Thoracic aorta (tissue), 2 donors: Measurements from ENCODE around the gene C3orf70. TPM values are rescaled to one million over a fixed set of nuclear protein-coding genes. Genes with fewer than 3 reads are reported as not detected.

Source experiments
- ATAC-seq: fragments of 150-250 bp; one replicate; pipeline ENCODE4 v1.8.0; 2017; ENCODE audit warnings: low read depth; ENCODE audit not compliant: insufficient number of reproducible peaks, low FRiP score
- DNase-seq: peaks from one replicate; pipeline ENCODE4 v3.0.0-alpha.2; 2020; ENCODE audit warnings: low spot score
- H3K27ac ChIP-seq, 2 donors: fragments of 200-600 bp; sonication (generic); 1 replicate in 1 of 2; 2 replicates in 1 of 2; pipeline ENCODE4 v1.5.1; 2016; ENCODE audit warnings: mild to moderate bottlenecking in 2 of 2, moderate library complexity in 2 of 2
- H3K27me3 ChIP-seq: fragments of 200-600 bp; sonication (generic); replicated peaks from 2 replicates; pipeline ENCODE4 v1.6.0; 2016; ENCODE audit warnings: mild to moderate bottlenecking; ENCODE audit not compliant: insufficient read depth
- H3K36me3 ChIP-seq: fragments of 200-600 bp; sonication (generic); one replicate; pipeline ENCODE4 v1.5.1; 2016
- H3K4me1 ChIP-seq, 2 donors: fragments of 200-600 bp; sonication (generic); 1 replicate in 1 of 2; 2 replicates in 1 of 2; pipeline versions ENCODE4 v1.5.1 to v1.6.0; 2016; ENCODE audit warnings: low read depth in 2 of 2, mild to moderate bottlenecking in 1 of 2; ENCODE audit not compliant: control insufficient read depth in 1 of 2
- H3K4me3 ChIP-seq: fragments of 200-600 bp; sonication (generic); 2 replicates; pipeline ENCODE4 v1.5.1; 2016; ENCODE audit warnings: mild to moderate bottlenecking
- H3K9me3 ChIP-seq: fragments of 200-600 bp; sonication (generic); 2 replicates; pipeline ENCODE4 v1.5.1; 2016
- total RNA-seq, 2 donors: library from RNA; depleted of rRNA; stranded (reverse); fragments of >200 nt; gene quantifications; one replicate each; pipeline versions ENCODE4 v1.1.0 to v1.2.3, GENCODE V29; 2016
- TF ChIP-seq, protein P1 (sequence below): fragments of 200-600 bp; sonication (generic); IDR thresholded peaks from one replicate; pipeline ENCODE4 v1.5.1; 2019; ENCODE audit warnings: antibody characterized with exemption

Gene C3orf70
- total RNA-seq, 2 donors from 2014 or later, result 14.2 to 22.7 TPM

- TF ChIP-seq, protein P1, sequence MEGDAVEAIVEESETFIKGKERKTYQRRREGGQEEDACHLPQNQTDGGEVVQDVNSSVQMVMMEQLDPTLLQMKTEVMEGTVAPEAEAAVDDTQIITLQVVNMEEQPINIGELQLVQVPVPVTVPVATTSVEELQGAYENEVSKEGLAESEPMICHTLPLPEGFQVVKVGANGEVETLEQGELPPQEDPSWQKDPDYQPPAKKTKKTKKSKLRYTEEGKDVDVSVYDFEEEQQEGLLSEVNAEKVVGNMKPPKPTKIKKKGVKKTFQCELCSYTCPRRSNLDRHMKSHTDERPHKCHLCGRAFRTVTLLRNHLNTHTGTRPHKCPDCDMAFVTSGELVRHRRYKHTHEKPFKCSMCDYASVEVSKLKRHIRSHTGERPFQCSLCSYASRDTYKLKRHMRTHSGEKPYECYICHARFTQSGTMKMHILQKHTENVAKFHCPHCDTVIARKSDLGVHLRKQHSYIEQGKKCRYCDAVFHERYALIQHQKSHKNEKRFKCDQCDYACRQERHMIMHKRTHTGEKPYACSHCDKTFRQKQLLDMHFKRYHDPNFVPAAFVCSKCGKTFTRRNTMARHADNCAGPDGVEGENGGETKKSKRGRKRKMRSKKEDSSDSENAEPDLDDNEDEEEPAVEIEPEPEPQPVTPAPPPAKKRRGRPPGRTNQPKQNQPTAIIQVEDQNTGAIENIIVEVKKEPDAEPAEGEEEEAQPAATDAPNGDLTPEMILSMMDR, result peak; percentile 19
- H3K27ac ChIP-seq, result no peak overlapping the region
Observed at GRCh38 chr3:185070491-185071286, 82.2 kb downstream of the C3orf70 start.

GRCh38 chr3:185069037-185070030, 83.5 kb downstream of the C3orf70 start:
- ATAC-seq, result no peak
- Histone ChIP-seq H3K4me3 (no peak overlapping the region), H3K27ac (no peak overlapping the region)

More at GRCh38 chr3:185070491-185071286, 82.2 kb downstream of the C3orf70 start:
- DNase-seq (no peak), ATAC-seq (no peak)
- H3K36me3 ChIP-seq, result no peaks in the 10 kb centered on the region
- H3K4me1 ChIP-seq, result no peaks in the 10 kb centered on the region
- no peaks in the 10 kb centered on the region for H3K9me3 ChIP-seq
- H3K4me3 ChIP-seq, result no peak overlapping the region
- no peaks in the 10 kb centered on the region for H3K27me3 ChIP-seq

DNA sequence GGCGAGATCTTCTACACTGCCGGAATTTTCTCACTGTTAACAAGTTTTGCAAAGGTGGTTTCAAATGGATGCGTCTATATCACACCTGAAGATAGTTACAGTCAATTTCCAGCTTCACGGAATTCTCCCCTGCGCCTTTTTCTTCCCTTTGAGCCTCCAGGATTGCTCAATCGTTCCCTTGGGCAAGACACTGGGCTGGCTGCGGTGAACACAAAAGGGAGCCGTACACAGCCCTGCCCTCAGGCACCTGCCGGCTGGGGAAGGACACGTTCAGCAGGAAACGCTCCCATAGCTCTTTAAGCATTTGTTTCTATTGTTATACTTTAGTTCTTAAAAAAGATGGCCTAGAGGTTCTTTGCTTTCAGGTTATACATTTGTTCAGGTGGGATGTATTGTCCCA, 85.7 kb downstream of the C3orf70 start:
- Histone ChIP-seq H3K36me3 (no peaks in the 10 kb centered on the region), H3K9me3 (no peaks in the 10 kb centered on the region), H3K27me3 (no peaks in the 10 kb centered on the region), H3K4me3 (no peak overlapping the region), H3K4me1 (no peaks in the 10 kb centered on the region), H3K27ac (no peak overlapping the region)
- DNase-seq (no peak), ATAC-seq (no peak)
- TF ChIP-seq, protein P1, result no peak

More at GRCh38 chr3:185069037-185070030, 83.5 kb downstream of the C3orf70 start:
- TF ChIP-seq, protein P1, result no peak
- Histone ChIP-seq H3K9me3 (no peaks in the 10 kb centered on the region), H3K36me3 (no peaks in the 10 kb centered on the region), H3K4me1 (no peaks in the 10 kb centered on the region), H3K27me3 (no peaks in the 10 kb centered on the region)
- no peak for DNase-seq

DNA sequence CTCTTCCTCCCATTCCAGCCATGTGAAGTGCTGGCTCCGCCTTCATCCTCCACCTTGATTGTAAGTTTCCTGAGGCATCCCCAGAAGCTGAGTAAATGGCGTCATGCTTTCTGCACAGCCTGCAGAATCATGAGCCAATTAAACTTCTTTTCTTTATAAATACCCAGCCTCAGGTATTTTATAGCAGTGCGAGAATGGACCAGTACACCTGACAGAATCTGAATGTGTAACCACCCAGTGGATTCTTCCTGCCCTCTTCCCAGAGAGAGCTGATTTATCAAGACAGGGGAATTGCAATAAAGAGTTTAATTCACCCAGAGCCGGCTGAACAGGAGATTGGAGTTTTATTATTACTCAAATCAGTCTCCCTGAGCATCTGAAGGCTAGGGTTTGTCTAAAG, 86.6 kb downstream of the C3orf70 start:
- ATAC-seq (no peak), DNase-seq (no peak)

More for the DNA sequence above, 86.6 kb downstream of the C3orf70 start:
- H3K27me3 ChIP-seq, result no peaks in the 10 kb centered on the region
- TF ChIP-seq, protein P1, result no peak
- no peaks in the 10 kb centered on the region for H3K4me1 ChIP-seq
- no peak overlapping the region for H3K27ac ChIP-seq
- no peak overlapping the region for H3K4me3 ChIP-seq
- H3K36me3 ChIP-seq, result no peaks in the 10 kb centered on the region
- no peaks in the 10 kb centered on the region for H3K9me3 ChIP-seq
